LNCAP (cell line): ENCODE results near the gene DPEP2NB.

ENCODE experiments used
- CTCF ChIP-seq: fragments of 450-650 bp; IDR thresholded peaks from 2 replicates; pipeline ENCODE4 v1.5.1; 2017; ENCODE audit warnings: mild to moderate bottlenecking

The DPEP2NB gene

GRCh38 chr16:68031951-68032350 lies 16.2 kb upstream of the DPEP2NB start:
- TF ChIP-seq CTCF = no peak

GRCh38 chr16:68028996-68029395 lies 13.3 kb upstream of the DPEP2NB start:
- no peak for TF ChIP-seq CTCF

- TF ChIP-seq CTCF = no peak
Measured at GRCh38 chr16:68022728-68023537, 7.2 kb upstream of the DPEP2NB start, which contains the start of the genes DDX28 and DUS2. Gene DDX28 (minus strand): TSS chr16:68023232. CDS start chr16:68023202, 30 bp downstream. Gene DUS2 (plus strand): TSS chr16:68023284. CDS start chr16:68038024, 14,740 bp downstream.

GRCh38 chr16:68022278-68022727 lies 6.6 kb upstream of the DPEP2NB start:
- TF ChIP-seq CTCF = no peak

GRCh38 chr16:68021490-68021889 lies 5.8 kb upstream of the DPEP2NB start:
- no peak for TF ChIP-seq CTCF

GRCh38 chr16:68019167-68019680 lies 3.5 kb upstream of the DPEP2NB start:
- TF ChIP-seq CTCF = no peak

- no peak for TF ChIP-seq CTCF
Measured at GRCh38 chr16:68013440-68013839, 2.3 kb downstream of the DPEP2NB start.
